Thyroid gland (tissue), 4 donors: ENCODE results near the gene ACAP2.
"Not testable (repeated sequence)": the region's sequence is repeated elsewhere in the genome, so short reads cannot be mapped to it uniquely, and the experiment has no call there.

Source experiments
- CTCF ChIP-seq, 6 experiments: fragments of 200-600 bp in 3 of 6; fragments of 450-650 bp in 3 of 6; sonication (generic) in 3 of 6; IDR thresholded peaks; one replicate each; pipeline ENCODE4 v1.5.1; 2016 to 2019; ENCODE audit warnings: antibody characterized with exemption in 6 of 6, mild to moderate bottlenecking in 2 of 6, inconsistent platforms in 1 of 6, moderate library complexity in 1 of 6
- POLR2A ChIP-seq, 2 donors: fragments of 450-650 bp; IDR thresholded peaks; one replicate each; pipeline ENCODE4 v1.6.1; 2017; ENCODE audit warnings: antibody characterized with exemption in 2 of 2, mild to moderate bottlenecking in 2 of 2, moderate library complexity in 1 of 2

DNA sequence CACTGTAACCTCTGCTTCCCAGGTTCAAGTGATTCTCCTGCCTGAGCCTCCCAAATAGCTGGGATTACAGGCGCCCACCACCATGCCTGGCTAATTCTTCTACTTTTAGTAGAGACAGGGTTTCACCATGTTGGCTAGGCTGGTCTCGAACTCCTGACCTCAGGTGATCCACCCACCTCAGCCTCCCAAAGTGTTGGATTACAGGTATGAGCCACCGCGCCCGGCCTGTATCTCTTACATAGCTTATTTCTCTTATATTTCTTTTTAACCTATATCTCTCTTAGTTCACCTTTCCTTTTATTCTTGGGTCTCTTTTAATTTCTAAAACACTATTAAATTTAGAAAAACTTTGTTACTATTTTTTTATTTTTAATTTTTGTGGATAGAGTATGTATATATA, 213.9 kb downstream of the ACAP2 start:
- not testable (repeated sequence) for TF ChIP-seq CTCF, POLR2A (IDR thresholded peaks at IDR 0.05)
